Activated naive CD4-positive, alpha-beta T cell treated with anti-CD3 and anti-CD28 coated beads, Interleukin-2, amount 50 U/mL, for 16 hours (primary cell): ENCODE measurements around the gene TRIM9.
"Not testable (repeated sequence)": the region's sequence is repeated elsewhere in the genome, so short reads cannot be mapped to it uniquely, and the experiment has no call there.

Source experiments
- DNase-seq: peaks from one replicate; pipeline ENCODE4 v3.0.0-alpha.2; 2020

Gene TRIM9

GRCh38 chr14:51000566-51000965 is 94.3 kb downstream of the TRIM9 start:
- no peak for DNase-seq

- no peak for DNase-seq
These were observed 95.2 kb downstream of the TRIM9 start for GRCh38 chr14:50999726-51000125.

GRCh38 chr14:50998612-50999011 is 96.3 kb downstream of the TRIM9 start:
- no peak for DNase-seq

GRCh38 chr14:50997712-50998111 is 97.2 kb downstream of the TRIM9 start:
- no peak for DNase-seq

- not testable (repeated sequence) for DNase-seq
These were observed 100.7 kb downstream of the TRIM9 start for GRCh38 chr14:50994158-50994557.

- no peak for DNase-seq
These were observed 109.0 kb downstream of the TRIM9 start for GRCh38 chr14:50985859-50986331.

GRCh38 chr14:50985124-50985858 is 109.6 kb downstream of the TRIM9 start:
- DNase-seq: no peak

- no peak for DNase-seq
These were observed 110.7 kb downstream of the TRIM9 start for GRCh38 chr14:50984036-50984710.

GRCh38 chr14:50979941-50980850 is 114.7 kb downstream of the TRIM9 start:
- DNase-seq: no peak

GRCh38 chr14:50978888-50979287 is 116.0 kb downstream of the TRIM9 start:
- DNase-seq: no peak

- DNase-seq: no peak
These were observed 116.4 kb downstream of the TRIM9 start for GRCh38 chr14:50978529-50978871.

- DNase-seq: no peak
These were observed 116.9 kb downstream of the TRIM9 start for GRCh38 chr14:50977863-50978528.

GRCh38 chr14:50974118-50974517 is 120.8 kb downstream of the TRIM9 start:
- DNase-seq: no peak

- no peak for DNase-seq
These were observed 122.2 kb downstream of the TRIM9 start for GRCh38 chr14:50972734-50973133.

GRCh38 chr14:50970886-50971781 is 123.8 kb downstream of the TRIM9 start:
- DNase-seq: no peak

- DNase-seq: no peak
These were observed 127.1 kb downstream of the TRIM9 start for GRCh38 chr14:50967790-50968189.

GRCh38 chr14:50967103-50967502 is 127.8 kb downstream of the TRIM9 start:
- DNase-seq: no peak

GRCh38 chr14:50964683-50965390 is 130.1 kb downstream of the TRIM9 start:
- no peak for DNase-seq

GRCh38 chr14:50963919-50964318 is 131.0 kb downstream of the TRIM9 start:
- DNase-seq: no peak

GRCh38 chr14:50961605-50962221 is 133.2 kb downstream of the TRIM9 start:
- DNase-seq: no peak

- no peak for DNase-seq
These were observed 137.6 kb downstream of the TRIM9 start for GRCh38 chr14:50957296-50957695.
